Neural progenitor cell (in vitro differentiated cells): ENCODE data around the gene GIMAP6. TPM values are rescaled to one million over a fixed set of nuclear protein-coding genes. Genes with fewer than 3 reads are reported as not detected.

Experiments used
- DNase-seq: peaks from one replicate; pipeline ENCODE4 v3.0.0-alpha.2; 2016; ENCODE audit warnings: low spot score
- H2AFZ ChIP-seq: fragments of 200-600 bp; sonication (generic); replicated peaks from 2 replicates; pipeline ENCODE4 v1.6.1; 2016; ENCODE audit warnings: antibody characterized with exemption
- H3F3A ChIP-seq: fragments of 200-600 bp; sonication (generic); 2 replicates; pipeline ENCODE4 v1.6.1; 2016; ENCODE audit warnings: antibody characterized with exemption, low read depth
- H3K27ac ChIP-seq: fragments of 200-600 bp; sonication (generic); 2 replicates; pipeline ENCODE4 v1.5.1; 2016; ENCODE audit warnings: mild to moderate bottlenecking
- H3K27me3 ChIP-seq: fragments of 200-600 bp; sonication (generic); 2 replicates; pipeline ENCODE4 v1.6.1; 2016; ENCODE audit warnings: mild to moderate bottlenecking, moderate library complexity
- H3K36me3 ChIP-seq: fragments of 200-600 bp; sonication (generic); 2 replicates; pipeline ENCODE4 v1.5.1; 2016
- H3K4me1 ChIP-seq: fragments of 200-600 bp; sonication (generic); 2 replicates; pipeline ENCODE4 v1.6.1; 2016; ENCODE audit warnings: mixed run types
- H3K4me2 ChIP-seq: fragments of 200-600 bp; sonication (generic); 2 replicates; pipeline ENCODE4 v1.6.1; 2016
- H3K4me3 ChIP-seq: fragments of 200-600 bp; sonication (generic); 2 replicates; pipeline ENCODE4 v1.5.1; 2016
- H3K79me2 ChIP-seq: fragments of 200-600 bp; sonication (generic); 2 replicates; pipeline ENCODE4 v1.6.1; 2016; ENCODE audit warnings: low read depth
- H3K9ac ChIP-seq: fragments of 200-600 bp; sonication (generic); 2 replicates; pipeline ENCODE4 v1.6.1; 2016
- H3K9me3 ChIP-seq: fragments of 200-600 bp; sonication (generic); 2 replicates; pipeline ENCODE4 v1.5.1; 2016; ENCODE audit warnings: low read depth
- H4K20me1 ChIP-seq: fragments of 200-600 bp; sonication (generic); 2 replicates; pipeline ENCODE4 v1.6.1; 2016; ENCODE audit warnings: low read depth
- H3K27ac Mint-ChIP-seq: 3 replicates; pipeline ENCODE4 v1.8.0; 2021; ENCODE audit warnings: mixed read lengths
- H3K27me3 Mint-ChIP-seq: 2 replicates; pipeline ENCODE4 v1.8.0; 2022; ENCODE audit warnings: low read depth, mild to moderate bottlenecking, inconsistent platforms, moderate library complexity, mixed read lengths; ENCODE audit not compliant: insufficient read depth
- H3K36me3 Mint-ChIP-seq: 3 replicates; pipeline ENCODE4 v1.8.0; 2021; ENCODE audit warnings: mixed read lengths
- H3K4me1 Mint-ChIP-seq: 3 replicates; pipeline ENCODE4 v1.8.0; 2021; ENCODE audit warnings: mixed read lengths
- H3K4me3 Mint-ChIP-seq: 3 replicates; pipeline ENCODE4 v1.8.0; 2021; ENCODE audit warnings: mild to moderate bottlenecking, moderate library complexity, mixed read lengths
- H3K9me3 Mint-ChIP-seq: 3 replicates; pipeline ENCODE4 v1.8.0; 2020; ENCODE audit warnings: mixed read lengths
- CTCF ChIP-seq: fragments of 200-600 bp; sonication (generic); IDR thresholded peaks from 2 replicates; pipeline ENCODE4 v1.5.1; 2017; ENCODE audit warnings: antibody characterized with exemption, mild to moderate bottlenecking
- EZH2 ChIP-seq: fragments of 200-600 bp; sonication (generic); IDR thresholded peaks from 2 replicates; pipeline ENCODE4 v1.6.1; 2017; ENCODE audit warnings: antibody characterized with exemption, mild to moderate bottlenecking, moderate library complexity
- EZH2phosphoT487 ChIP-seq: fragments of 200-600 bp; sonication (generic); IDR thresholded peaks from 2 replicates; pipeline ENCODE4 v1.6.1; 2017; ENCODE audit warnings: antibody characterized with exemption
- total RNA-seq: library from RNA; depleted of rRNA; stranded (reverse); fragments of >200 nt; gene quantifications from 2 replicates; pipeline ENCODE4 v1.2.3, GENCODE V29; 2015; ENCODE audit warnings: low replicate concordance

Gene GIMAP6
- total RNA-seq, 1 donor from 2014 or later, result not detected

GRCh38 chr7:150641854-150642253 lies 9.7 kb upstream of the GIMAP6 start:
- H3F3A ChIP-seq, result no peaks in the 10 kb centered on the region
- no peaks in the 10 kb centered on the region for H4K20me1 ChIP-seq
- H3K4me2 ChIP-seq, result no peak overlapping the region
- H3K27ac Mint-ChIP-seq, result no peak overlapping the region
- TF ChIP-seq CTCF (no peak), EZH2phosphoT487 (no peak), EZH2 (no peak)
- H3K36me3 ChIP-seq, result no peaks in the 10 kb centered on the region
- no peaks in the 10 kb centered on the region for H3K79me2 ChIP-seq
- no peak overlapping the region for H3K27ac ChIP-seq
- H3K27me3 Mint-ChIP-seq, result peaks cover 2% of the 10 kb centered on the region
- DNase-seq, result no peak
- no peaks in the 10 kb centered on the region for H3K27me3 ChIP-seq
- H3K9ac ChIP-seq, result no peak overlapping the region
- H3K4me3 ChIP-seq, result no peak overlapping the region
- H3K4me1 ChIP-seq, result no peaks in the 10 kb centered on the region
- H3K9me3 Mint-ChIP-seq, result peaks cover 15% of the 10 kb centered on the region
- no peaks in the 10 kb centered on the region for H3K4me1 Mint-ChIP-seq
- no peak overlapping the region for H3K4me3 Mint-ChIP-seq
- H3K9me3 ChIP-seq, result no peaks in the 10 kb centered on the region
- no peak overlapping the region for H2AFZ ChIP-seq
- no peaks in the 10 kb centered on the region for H3K36me3 Mint-ChIP-seq

- H3K27me3 ChIP-seq, result no peaks in the 10 kb centered on the region
- H3F3A ChIP-seq, result no peaks in the 10 kb centered on the region
- H3K4me3 Mint-ChIP-seq, result no peak overlapping the region
- no peaks in the 10 kb centered on the region for H3K9me3 ChIP-seq
- TF ChIP-seq CTCF (no peak), EZH2 (no peak), EZH2phosphoT487 (no peak)
- H2AFZ ChIP-seq, result no peak overlapping the region
- no peak overlapping the region for H3K4me2 ChIP-seq
- DNase-seq, result no peak
- H3K36me3 Mint-ChIP-seq, result no peaks in the 10 kb centered on the region
- H3K4me3 ChIP-seq, result no peak overlapping the region
- no peaks in the 10 kb centered on the region for H3K4me1 ChIP-seq
- no peaks in the 10 kb centered on the region for H3K36me3 ChIP-seq
- no peaks in the 10 kb centered on the region for H3K79me2 ChIP-seq
- no peak overlapping the region for H3K27ac Mint-ChIP-seq
- H3K4me1 Mint-ChIP-seq, result no peaks in the 10 kb centered on the region
- H3K27ac ChIP-seq, result no peak overlapping the region
- H3K27me3 Mint-ChIP-seq, result peaks cover 5% of the 10 kb centered on the region
- no peak overlapping the region for H3K9ac ChIP-seq
- H4K20me1 ChIP-seq, result no peaks in the 10 kb centered on the region
- peaks cover 22% of the 10 kb centered on the region for H3K9me3 Mint-ChIP-seq
These were observed 1.7 kb upstream of the GIMAP6 start for GRCh38 chr7:150633926-150634325.

GRCh38 chr7:150631084-150631826 lies 930 bp downstream of the GIMAP6 start:
- Histone ChIP-seq H3K4me1 (no peaks in the 10 kb centered on the region), H3K9ac (no peak overlapping the region), H2AFZ (no peak overlapping the region), H3K4me3 (no peak overlapping the region), H4K20me1 (no peaks in the 10 kb centered on the region), H3K27ac (no peak overlapping the region), H3K9me3 (no peaks in the 10 kb centered on the region), H3K36me3 (no peaks in the 10 kb centered on the region), H3K27me3 (no peaks in the 10 kb centered on the region), H3K4me2 (no peak overlapping the region), H3K79me2 (no peaks in the 10 kb centered on the region), H3F3A (no peaks in the 10 kb centered on the region)
- H3K4me1 Mint-ChIP-seq, result no peaks in the 10 kb centered on the region
- H3K27me3 Mint-ChIP-seq, result peaks cover 3% of the 10 kb centered on the region
- no peak overlapping the region for H3K4me3 Mint-ChIP-seq
- peaks cover 11% of the 10 kb centered on the region for H3K9me3 Mint-ChIP-seq
- TF ChIP-seq EZH2 (no peak), EZH2phosphoT487 (no peak), CTCF (no peak)
- no peak overlapping the region for H3K27ac Mint-ChIP-seq
- no peaks in the 10 kb centered on the region for H3K36me3 Mint-ChIP-seq
- DNase-seq, result no peak
